KMS-11 (cell line): Measurements from ENCODE around the gene ID4.

Experiments used
- H2AFZ ChIP-seq: fragments of 200-600 bp; sonication (generic); 2 replicates; pipeline ENCODE4 v1.6.1; 2016; ENCODE audit warnings: antibody characterized with exemption, mixed run types, low read depth
- H3K27ac ChIP-seq: fragments of 200-600 bp; sonication (generic); 2 replicates; pipeline ENCODE4 v1.6.1; 2016; ENCODE audit warnings: mild to moderate bottlenecking, mixed run types
- H3K27me3 ChIP-seq: fragments of 200-600 bp; sonication (generic); 2 replicates; pipeline ENCODE4 v1.6.1; 2017; ENCODE audit warnings: mild to moderate bottlenecking, low read depth, mixed run types, moderate library complexity; ENCODE audit not compliant: insufficient read depth
- H3K36me3 ChIP-seq: fragments of 200-600 bp; sonication (generic); 2 replicates; pipeline ENCODE4 v1.6.1; 2017; ENCODE audit warnings: mild to moderate bottlenecking, mixed run types; ENCODE audit not compliant: insufficient read depth
- H3K4me1 ChIP-seq: fragments of 200-600 bp; sonication (generic); 2 replicates; pipeline ENCODE4 v1.6.1; 2016; ENCODE audit warnings: mild to moderate bottlenecking, low read depth, mixed run types; ENCODE audit not compliant: poor library complexity, severe bottlenecking
- H3K4me2 ChIP-seq: fragments of 200-600 bp; sonication (generic); 2 replicates; pipeline ENCODE4 v1.7.0; 2016; ENCODE audit warnings: mild to moderate bottlenecking, mixed run types
- H3K4me3 ChIP-seq: fragments of 200-600 bp; sonication (generic); IDR thresholded peaks from 2 replicates; pipeline ENCODE4 v1.6.1; 2017; ENCODE audit warnings: low read depth, low read length, mixed read lengths; ENCODE audit not compliant: insufficient read depth
- H3K79me2 ChIP-seq: fragments of 200-600 bp; sonication (generic); 2 replicates; pipeline ENCODE4 v1.6.1; 2016; ENCODE audit warnings: low read depth, mixed run types; ENCODE audit not compliant: insufficient read depth
- H3K9ac ChIP-seq: fragments of 200-600 bp; sonication (generic); 2 replicates; pipeline ENCODE4 v1.6.1; 2016; ENCODE audit warnings: mild to moderate bottlenecking, mixed run types
- H4K20me1 ChIP-seq: fragments of 200-600 bp; sonication (generic); 2 replicates; pipeline ENCODE4 v1.6.1; 2016; ENCODE audit warnings: mild to moderate bottlenecking, mixed run types; ENCODE audit not compliant: insufficient read depth
- CTCF ChIP-seq: fragments of 200-600 bp; sonication (generic); conservative IDR thresholded peaks from 2 replicates; pipeline ENCODE4 v1.6.1; 2017; ENCODE audit warnings: low read depth, mild to moderate bottlenecking, antibody characterized with exemption, low read length, moderate library complexity, mixed read lengths

The ID4 gene

GRCh38 chr6:19855536-19855935 lies 18.4 kb downstream of the ID4 start:
- no peak for TF ChIP-seq CTCF
- no peaks in the 10 kb centered on the region for H3K4me1 ChIP-seq
- no peak overlapping the region for H3K9ac ChIP-seq
- H2AFZ ChIP-seq, result no peak overlapping the region
- no peak overlapping the region for H3K27ac ChIP-seq
- H3K4me2 ChIP-seq, result no peak overlapping the region
- no peak overlapping the region for H3K4me3 ChIP-seq
- H4K20me1 ChIP-seq, result no peaks in the 10 kb centered on the region
- H3K36me3 ChIP-seq, result no peaks in the 10 kb centered on the region
- H3K27me3 ChIP-seq, result no peaks in the 10 kb centered on the region
- H3K79me2 ChIP-seq, result no peaks in the 10 kb centered on the region

DNA sequence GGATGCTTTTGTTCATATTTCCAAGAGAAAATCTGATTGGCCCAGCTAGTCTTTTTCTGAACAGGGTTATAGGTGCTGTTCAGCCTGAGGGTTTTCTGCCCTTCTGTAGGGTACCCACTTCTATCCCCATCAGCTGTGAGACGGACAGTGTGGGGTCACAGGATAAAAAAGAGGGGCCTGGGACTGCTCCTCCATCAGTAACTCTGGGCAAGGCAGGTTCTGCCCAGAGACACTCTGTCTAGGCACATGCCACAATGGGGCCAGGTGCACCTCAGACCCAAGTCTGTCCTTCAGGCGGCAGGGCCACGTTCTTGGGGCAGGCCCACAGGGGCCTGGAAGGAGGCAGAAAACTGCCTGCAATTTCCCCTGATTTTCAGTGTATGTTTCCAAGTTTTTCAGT lies 20.0 kb downstream of the ID4 start:
- H3K27me3 ChIP-seq, result no peaks in the 10 kb centered on the region
- no peaks in the 10 kb centered on the region for H4K20me1 ChIP-seq
- H2AFZ ChIP-seq, result no peak overlapping the region
- H3K27ac ChIP-seq, result no peak overlapping the region
- H3K4me1 ChIP-seq, result no peaks in the 10 kb centered on the region
- no peak overlapping the region for H3K4me3 ChIP-seq
- H3K4me2 ChIP-seq, result no peak overlapping the region
- no peak overlapping the region for H3K9ac ChIP-seq
- H3K79me2 ChIP-seq, result no peaks in the 10 kb centered on the region
- TF ChIP-seq CTCF, result no peak
- H3K36me3 ChIP-seq, result no peaks in the 10 kb centered on the region

- Histone ChIP-seq H3K4me1 (no peaks in the 10 kb centered on the region), H4K20me1 (no peaks in the 10 kb centered on the region), H3K36me3 (no peaks in the 10 kb centered on the region), H3K27ac (no peak overlapping the region), H2AFZ (no peak overlapping the region), H3K9ac (no peak overlapping the region), H3K79me2 (no peaks in the 10 kb centered on the region), H3K4me2 (no peak overlapping the region), H3K27me3 (no peaks in the 10 kb centered on the region), H3K4me3 (no peak overlapping the region)
- no peak for TF ChIP-seq CTCF
Observed at GRCh38 chr6:19857703-19858102, 20.5 kb downstream of the ID4 start.

DNA sequence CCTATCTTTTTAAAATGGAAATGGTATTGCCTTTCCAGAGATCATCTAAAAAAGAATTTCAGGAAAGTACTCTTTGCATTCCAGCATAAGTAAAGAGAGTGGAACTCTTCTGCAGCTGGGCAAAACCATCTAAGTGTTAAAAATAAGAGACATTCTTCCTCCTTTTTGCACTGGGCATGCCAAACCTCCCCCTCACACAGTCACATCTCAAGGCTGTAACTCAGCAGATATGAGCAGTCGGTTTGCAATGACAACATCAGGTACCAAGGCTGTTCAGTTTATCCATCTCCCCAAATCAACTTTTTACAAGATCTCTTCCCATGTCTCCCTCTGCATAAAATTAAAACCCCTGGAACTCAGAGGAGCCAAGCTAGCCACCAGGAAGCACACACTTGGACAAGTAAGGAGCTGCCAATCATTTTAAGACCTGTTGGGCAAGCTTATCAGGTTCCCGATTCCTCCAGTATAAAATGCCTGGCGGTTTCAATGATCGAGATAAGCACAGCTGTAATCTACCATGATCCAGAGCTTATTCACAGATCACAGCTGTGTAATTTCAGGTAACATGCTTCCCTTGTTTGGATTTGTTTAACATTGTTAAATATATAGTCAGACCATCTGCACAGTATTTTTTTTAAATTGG lies 23.2 kb downstream of the ID4 start:
- no peak overlapping the region for H2AFZ ChIP-seq
- H4K20me1 ChIP-seq, result no peaks in the 10 kb centered on the region
- H3K4me2 ChIP-seq, result no peak overlapping the region
- no peak for TF ChIP-seq CTCF
- H3K4me3 ChIP-seq, result no peak overlapping the region
- no peaks in the 10 kb centered on the region for H3K27me3 ChIP-seq
- no peak overlapping the region for H3K9ac ChIP-seq
- H3K27ac ChIP-seq, result no peak overlapping the region
- H3K4me1 ChIP-seq, result no peaks in the 10 kb centered on the region
- no peaks in the 10 kb centered on the region for H3K36me3 ChIP-seq
- H3K79me2 ChIP-seq, result no peaks in the 10 kb centered on the region
